CD14-positive monocyte (primary cell): Measurements from ENCODE around the gene DHRS3. TPM values are rescaled to one million over a fixed set of nuclear protein-coding genes. Genes with fewer than 3 reads are reported as not detected.

ENCODE experiments used
- DNase-seq, 3 donors: peaks; one replicate each; pipeline ENCODE4 v3.0.0-alpha.2; 2011 to 2022
- H2AFZ ChIP-seq: 2 replicates; pipeline ENCODE4 v1.6.0; 2012; ENCODE audit warnings: mild to moderate bottlenecking, low read depth, low read length, inconsistent platforms; ENCODE audit not compliant: insufficient read depth, poor library complexity, severe bottlenecking
- H3K27ac ChIP-seq, 2 donors: 1 replicate in 1 of 2; 2 replicates in 1 of 2; pipeline ENCODE4 v1.5.1; 2012 to 2013; ENCODE audit warnings: low read length in 2 of 2, control low read depth in 1 of 2, inconsistent platforms in 1 of 2, low read depth in 1 of 2, mild to moderate bottlenecking in 1 of 2
- H3K27me3 ChIP-seq, 2 donors: one replicate each; pipeline versions ENCODE4 v1.6.0 to v1.6.1; 2011 to 2013; ENCODE audit warnings: low read length in 2 of 2; ENCODE audit not compliant: control insufficient read depth in 2 of 2, insufficient read depth in 2 of 2
- H3K36me3 ChIP-seq, 2 donors: replicated peaks in 1 of 2; 1 replicate in 1 of 2; 2 replicates in 1 of 2; pipeline versions ENCODE4 v1.5.1 to v1.6.1; 2012 to 2013; ENCODE audit warnings: low read length in 2 of 2, control low read depth in 1 of 2, inconsistent platforms in 1 of 2, mild to moderate bottlenecking in 1 of 2; ENCODE audit not compliant: insufficient read depth in 2 of 2, control insufficient read depth in 1 of 2
- H3K4me1 ChIP-seq, 2 donors: 1 replicate in 1 of 2; 2 replicates in 1 of 2; pipeline versions ENCODE4 v1.5.1 to v1.6.1; 2012 to 2013; ENCODE audit warnings: low read length in 2 of 2, control low read depth in 1 of 2, inconsistent platforms in 1 of 2, mild to moderate bottlenecking in 1 of 2, moderate library complexity in 1 of 2; ENCODE audit not compliant: insufficient read depth in 2 of 2, control insufficient read depth in 1 of 2
- H3K4me2 ChIP-seq: replicated peaks from 2 replicates; pipeline ENCODE3; 2012; ENCODE audit warnings: low read length, moderate library complexity, mild to moderate bottlenecking; ENCODE audit not compliant: poor library complexity, severe bottlenecking; ENCODE audit errors: extremely low read depth
- H3K4me3 ChIP-seq, 3 experiments: fragments of 200-600 bp in 1 of 3; sonication (generic) in 1 of 3; replicated peaks in 1 of 3; 1 replicate in 2 of 3; 2 replicates in 1 of 3; pipeline ENCODE4 v1.5.1; 2011 to 2013; ENCODE audit warnings: low read length in 3 of 3, mild to moderate bottlenecking in 3 of 3, control low read depth in 2 of 3, low read depth in 2 of 3, inconsistent platforms in 1 of 3, moderate library complexity in 1 of 3
- H3K79me2 ChIP-seq: 2 replicates; pipeline ENCODE4 v1.6.0; 2012; ENCODE audit warnings: mild to moderate bottlenecking, control low read depth, inconsistent platforms, low read length, moderate library complexity; ENCODE audit not compliant: insufficient read depth
- H3K9ac ChIP-seq: 2 replicates; pipeline ENCODE4 v1.6.0; 2017; ENCODE audit warnings: low read length, mild to moderate bottlenecking; ENCODE audit not compliant: insufficient read depth, poor library complexity, severe bottlenecking
- H3K9me3 ChIP-seq, 2 donors: replicated peaks in 1 of 2; 1 replicate in 1 of 2; 2 replicates in 1 of 2; pipeline versions ENCODE4 v1.5.1 to v1.6.1; 2012 to 2013; ENCODE audit warnings: low read length in 2 of 2, control low read depth in 1 of 2; ENCODE audit not compliant: control insufficient read depth in 1 of 2, insufficient read depth in 1 of 2
- H4K20me1 ChIP-seq: 2 replicates; pipeline ENCODE4 v1.6.0; 2012; ENCODE audit warnings: mild to moderate bottlenecking, low read length, control low read depth, moderate library complexity; ENCODE audit not compliant: insufficient read depth
- H3K27ac Mint-ChIP-seq, 7 donors: one replicate each; pipeline ENCODE4 v1.8.0; 2020; ENCODE audit warnings: mild to moderate bottlenecking in 7 of 7, mixed read lengths in 7 of 7, moderate library complexity in 6 of 7, inconsistent platforms in 2 of 7
- H3K27me3 Mint-ChIP-seq, 3 donors: one replicate each; pipeline ENCODE4 v1.8.0; 2021 to 2022; ENCODE audit warnings: low read depth in 3 of 3, mild to moderate bottlenecking in 3 of 3, mixed read lengths in 3 of 3, moderate library complexity in 3 of 3, inconsistent platforms in 1 of 3
- H3K36me3 Mint-ChIP-seq, 2 donors: one replicate each; pipeline ENCODE4 v1.8.0; 2020; ENCODE audit warnings: mixed read lengths in 2 of 2, inconsistent platforms in 1 of 2, mild to moderate bottlenecking in 1 of 2
- H3K4me1 Mint-ChIP-seq: one replicate; pipeline ENCODE4 v1.8.0; 2020; ENCODE audit warnings: mild to moderate bottlenecking, mixed read lengths
- H3K4me3 Mint-ChIP-seq, 2 donors: one replicate each; pipeline ENCODE4 v1.8.0; 2020; ENCODE audit warnings: mild to moderate bottlenecking in 2 of 2, mixed read lengths in 2 of 2, moderate library complexity in 1 of 2
- H3K9me3 Mint-ChIP-seq, 7 donors: one replicate each; pipeline ENCODE4 v1.8.0; 2020 to 2022; ENCODE audit warnings: mixed read lengths in 7 of 7, mild to moderate bottlenecking in 6 of 7, moderate library complexity in 6 of 7, inconsistent platforms in 2 of 7
- CTCF ChIP-seq: fragments of 200-600 bp; IDR thresholded peaks from one replicate; pipeline ENCODE4 v1.8.0; 2022; ENCODE audit warnings: antibody characterized with exemption, mild to moderate bottlenecking
- WGBS: methylation state at CpG from one replicate; pipeline ENCODE4 v1.1.5; 2013; ENCODE audit warnings: missing lambda C conversion rate; ENCODE audit not compliant: insufficient coverage; 5-methylcytosine and 5-hydroxymethylcytosine counted together
- intact Hi-C, 2 donors: fragments of 100-400 bp; cut with micrococcal nuclease; formaldehyde crosslinking; loops; one replicate each; pipeline versions ENCODE4 v1.15.0 to v1.15.1; 2023
- polyA plus RNA-seq, 3 donors: library from polyadenylated mRNA; depleted of rRNA in 1 of 3; unstranded in 2 of 3; stranded (reverse) in 1 of 3; fragments of 300-500 nt in 2 of 3; fragments of >200 nt in 1 of 3; fragmentation: Illumina TruSeq in 2 of 3; gene quantifications; 1 replicate in 2 of 3; 2 replicates in 1 of 3; pipeline ENCODE4 v1.2.3, GENCODE V29; 2012 to 2021

Gene DHRS3
- polyA plus RNA-seq, 3 donors: 0.23 to 0.59 (median 0.29) TPM

- Mint-ChIP-seq H3K9me3 (peaks cover 0 to 4% (median 2%) of the 10 kb centered on the region in 7 donors), H3K36me3 (peaks cover 0 to 4% of the 10 kb centered on the region in 2 donors), H3K4me3 (no peak overlapping the region), H3K4me1 (no peaks in the 10 kb centered on the region), H3K27me3 (peaks cover 1 to 12% (median 10%) of the 10 kb centered on the region in 3 donors), H3K27ac (no peak overlapping the region)
- H3K9ac ChIP-seq: no peak overlapping the region
- no peaks in the 10 kb centered on the region for H3K79me2 ChIP-seq
- peaks cover 0 to 3% of the 10 kb centered on the region in 2 donors for H3K27me3 ChIP-seq
- H4K20me1 ChIP-seq: no peaks in the 10 kb centered on the region
- intact Hi-C loops: no loop called here
- 80% methylated on average over 11 of the region's 17 CpGs for WGBS
- no peak overlapping the region for H3K4me3 ChIP-seq
- H3K9me3 ChIP-seq: peaks cover 0 to under 1% of the 10 kb centered on the region in 2 donors
- H3K36me3 ChIP-seq: no peaks in the 10 kb centered on the region
- H3K4me2 ChIP-seq: no peak overlapping the region
- H3K27ac ChIP-seq: no peak overlapping the region
- DNase-seq: no peak
- no peak overlapping the region for H2AFZ ChIP-seq
- H3K4me1 ChIP-seq: no peaks in the 10 kb centered on the region
- TF ChIP-seq CTCF: no peak
Measured at GRCh38 chr1:12541274-12542137, 76.5 kb downstream of the DHRS3 start.

GRCh38 chr1:12540580-12541273 lies 77.3 kb downstream of the DHRS3 start:
- Mint-ChIP-seq H3K4me3 (no peak overlapping the region), H3K27ac (peak overlapping the region in 1 of 7 donors; percentile 30), H3K9me3 (peaks cover 0 to 9% (median 7%) of the 10 kb centered on the region in 7 donors), H3K27me3 (peaks cover 1 to 12% (median 10%) of the 10 kb centered on the region in 3 donors), H3K36me3 (peaks cover 0 to 4% of the 10 kb centered on the region in 2 donors), H3K4me1 (no peaks in the 10 kb centered on the region)
- peaks cover 0 to 4% of the 10 kb centered on the region in 2 donors for H3K9me3 ChIP-seq
- WGBS: 97% methylated on average over 12 of the region's 17 CpGs
- no peak for DNase-seq
- no peak overlapping the region for H3K4me3 ChIP-seq
- peaks cover 0 to 3% of the 10 kb centered on the region in 2 donors for H3K27me3 ChIP-seq
- intact Hi-C loops: no loop called here
- H3K9ac ChIP-seq: no peak overlapping the region
- no peaks in the 10 kb centered on the region for H3K79me2 ChIP-seq
- no peaks in the 10 kb centered on the region for H3K4me1 ChIP-seq
- H3K27ac ChIP-seq: no peak overlapping the region
- no peaks in the 10 kb centered on the region for H4K20me1 ChIP-seq
- no peaks in the 10 kb centered on the region for H3K36me3 ChIP-seq
- H2AFZ ChIP-seq: no peak overlapping the region
- no peak for TF ChIP-seq CTCF
- H3K4me2 ChIP-seq: no peak overlapping the region
